ENCODE measurements around the gene ZNF441. TPM values are rescaled to one million over a fixed set of nuclear protein-coding genes. Genes with fewer than 3 reads are reported as not detected.
A peak's percentile ranks its signal among the peaks of the same experiment; 100 is the strongest.

ZNF441 gene
- polyA plus RNA-seq, 1 donor from 2014 or later = 138 TPM

- H3K79me2 ChIP-seq (replicated peaks; ENCODE audit: insufficient read depth, low read length) = peaks cover 25% of the 10 kb centered on the region
- peak overlapping the region; percentile 97 for H3K27ac ChIP-seq (ENCODE audit: low read length)
- H2AFZ ChIP-seq (ENCODE audit: low read depth, low read length) = no peak overlapping the region
- H3K36me3 ChIP-seq (ENCODE audit: insufficient read depth, low read length) = peaks cover 1% of the 10 kb centered on the region
- H3K9me2 ChIP-seq (ENCODE audit: insufficient read depth, low read length) = no peaks in the 10 kb centered on the region
- no peaks in the 10 kb centered on the region for H4K20me1 ChIP-seq (ENCODE audit: insufficient read depth)
- TF ChIP-seq POLR2AphosphoS5 (IDR thresholded peaks at IDR 0.05) = no peak
- TF ChIP-seq MXI1 (conservative IDR thresholded peaks at IDR 0.05; ENCODE audit: poor library complexity, severe bottlenecking) = no peak
- TF ChIP-seq SMC3 (conservative IDR thresholded peaks at IDR 0.05; ENCODE audit: poor library complexity) = peak; percentile 60
- peak; percentile 74 for TF ChIP-seq RAD21 (conservative IDR thresholded peaks at IDR 0.05)
- no peak for TF ChIP-seq EP300 (conservative IDR thresholded peaks at IDR 0.05; ENCODE audit: poor library complexity, severe bottlenecking)
- TF ChIP-seq CTCF (IDR thresholded peaks at IDR 0.05; ENCODE audit: poor library complexity, severe bottlenecking) = peak; percentile 80
- no peak for TF ChIP-seq TAF1 (IDR thresholded peaks at IDR 0.05; ENCODE audit: low read depth)
- no peak for TF ChIP-seq EZH2 (IDR thresholded peaks at IDR 0.05; ENCODE audit: borderline replicate concordance, insufficient read depth, low read length, poor library complexity, severe bottlenecking)
- no peaks in the 10 kb centered on the region for H3F3A ChIP-seq (ENCODE audit: insufficient read depth, low read length, poor library complexity, severe bottlenecking)
- H3K4me2 ChIP-seq (ENCODE audit: low read length) = peak overlapping the region; percentile 57
- H3K9ac ChIP-seq (ENCODE audit: low read length) = peak overlapping the region; percentile 97
- H3K27me3 ChIP-seq (ENCODE audit: insufficient read depth, low read depth, low read length) = no peaks in the 10 kb centered on the region
- peak overlapping the region; percentile 90 for H3K4me3 ChIP-seq (ENCODE audit: low read length)
- no peaks in the 10 kb centered on the region for H3K9me3 ChIP-seq (ENCODE audit: low read length)
Observed at GRCh38 chr19:11797491-11797890, 30.7 kb downstream of the ZNF441 start.

DNA sequence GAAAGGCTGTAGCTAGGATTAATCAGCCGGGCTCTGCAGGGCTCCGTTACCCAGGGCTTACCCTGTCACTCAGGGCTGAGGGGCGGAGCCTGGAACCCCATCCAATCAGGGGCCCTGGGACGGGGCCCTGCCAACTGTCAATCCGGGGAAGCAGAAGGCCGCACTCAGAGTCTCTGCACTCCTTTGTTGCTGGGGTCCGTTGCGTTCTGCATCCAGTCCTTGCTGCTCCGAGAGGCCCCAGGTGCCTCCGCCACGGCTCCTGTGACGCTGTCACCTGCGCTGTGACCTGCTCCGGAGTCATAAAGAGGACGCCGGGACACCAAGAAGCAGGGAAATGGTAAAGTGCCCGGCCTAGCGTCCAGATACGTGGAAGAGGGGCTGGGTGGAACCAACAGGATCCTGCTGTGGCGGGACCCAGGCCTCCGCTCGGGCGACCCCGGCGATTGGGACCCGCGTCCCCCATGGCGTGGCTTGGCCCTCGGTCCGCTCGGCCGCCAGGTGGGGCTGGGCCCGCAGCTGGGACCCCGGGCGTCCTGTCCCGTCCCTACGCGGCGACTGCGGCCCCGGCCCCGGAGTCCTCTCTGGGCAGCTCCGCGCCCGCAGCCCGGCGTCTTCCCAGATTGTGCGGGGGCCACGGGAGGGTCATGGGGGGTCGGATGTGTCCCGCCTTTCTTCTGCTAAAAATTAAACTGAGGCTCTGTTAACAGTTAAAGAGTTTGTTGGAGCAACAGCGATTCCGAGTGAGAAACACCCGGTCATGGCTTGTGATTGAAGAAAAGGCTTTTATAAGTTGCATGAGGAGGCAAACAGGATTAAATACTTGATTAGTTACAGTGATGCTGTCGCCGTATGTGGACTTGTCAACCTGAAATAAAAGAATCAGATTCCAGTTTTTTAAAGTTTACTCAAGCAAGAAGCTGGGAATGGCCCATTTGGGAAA, 31.9 kb downstream of the ZNF441 start, which contains the start of gene ZNF491:
Gene ZNF491 (plus strand): TSS at position 133 of the 940 bp plus-strand sequence. CDS start 7,431 bp downstream, outside the sequence.
- no peaks in the 10 kb centered on the region for H4K20me1 ChIP-seq (ENCODE audit: insufficient read depth)
- H3K9me3 ChIP-seq (ENCODE audit: low read length) = no peaks in the 10 kb centered on the region
- peak within 1 kb of the TSS; percentile 97 for H3K9ac ChIP-seq (ENCODE audit: low read length)
- H3K4me2 ChIP-seq (ENCODE audit: low read length) = peak within 1 kb of the TSS; percentile 75
- H3K27ac ChIP-seq (ENCODE audit: low read length) = peak within 1 kb of the TSS; percentile 97
- H3K4me3 ChIP-seq (ENCODE audit: low read length) = peak within 1 kb of the TSS; percentile 90
- peak within 1 kb of the TSS; percentile 95 for H2AFZ ChIP-seq (ENCODE audit: low read depth, low read length)
- H3K79me2 ChIP-seq (replicated peaks; ENCODE audit: insufficient read depth, low read length) = peaks cover 33% of the 10 kb centered on the region
- H3F3A ChIP-seq (ENCODE audit: insufficient read depth, low read length, poor library complexity, severe bottlenecking) = no peaks in the 10 kb centered on the region
- TF ChIP-seq TAF1 (IDR thresholded peaks at IDR 0.05; ENCODE audit: low read depth) = peak; percentile 98
- TF ChIP-seq POLR2AphosphoS5 (IDR thresholded peaks at IDR 0.05) = peak; percentile 96
- TF ChIP-seq SMC3 (conservative IDR thresholded peaks at IDR 0.05; ENCODE audit: poor library complexity) = peak; percentile 47
- peak; percentile 69 for TF ChIP-seq EP300 (conservative IDR thresholded peaks at IDR 0.05; ENCODE audit: poor library complexity, severe bottlenecking)
- TF ChIP-seq, protein P1, sequence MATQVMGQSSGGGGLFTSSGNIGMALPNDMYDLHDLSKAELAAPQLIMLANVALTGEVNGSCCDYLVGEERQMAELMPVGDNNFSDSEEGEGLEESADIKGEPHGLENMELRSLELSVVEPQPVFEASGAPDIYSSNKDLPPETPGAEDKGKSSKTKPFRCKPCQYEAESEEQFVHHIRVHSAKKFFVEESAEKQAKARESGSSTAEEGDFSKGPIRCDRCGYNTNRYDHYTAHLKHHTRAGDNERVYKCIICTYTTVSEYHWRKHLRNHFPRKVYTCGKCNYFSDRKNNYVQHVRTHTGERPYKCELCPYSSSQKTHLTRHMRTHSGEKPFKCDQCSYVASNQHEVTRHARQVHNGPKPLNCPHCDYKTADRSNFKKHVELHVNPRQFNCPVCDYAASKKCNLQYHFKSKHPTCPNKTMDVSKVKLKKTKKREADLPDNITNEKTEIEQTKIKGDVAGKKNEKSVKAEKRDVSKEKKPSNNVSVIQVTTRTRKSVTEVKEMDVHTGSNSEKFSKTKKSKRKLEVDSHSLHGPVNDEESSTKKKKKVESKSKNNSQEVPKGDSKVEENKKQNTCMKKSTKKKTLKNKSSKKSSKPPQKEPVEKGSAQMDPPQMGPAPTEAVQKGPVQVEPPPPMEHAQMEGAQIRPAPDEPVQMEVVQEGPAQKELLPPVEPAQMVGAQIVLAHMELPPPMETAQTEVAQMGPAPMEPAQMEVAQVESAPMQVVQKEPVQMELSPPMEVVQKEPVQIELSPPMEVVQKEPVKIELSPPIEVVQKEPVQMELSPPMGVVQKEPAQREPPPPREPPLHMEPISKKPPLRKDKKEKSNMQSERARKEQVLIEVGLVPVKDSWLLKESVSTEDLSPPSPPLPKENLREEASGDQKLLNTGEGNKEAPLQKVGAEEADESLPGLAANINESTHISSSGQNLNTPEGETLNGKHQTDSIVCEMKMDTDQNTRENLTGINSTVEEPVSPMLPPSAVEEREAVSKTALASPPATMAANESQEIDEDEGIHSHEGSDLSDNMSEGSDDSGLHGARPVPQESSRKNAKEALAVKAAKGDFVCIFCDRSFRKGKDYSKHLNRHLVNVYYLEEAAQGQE (IDR thresholded peaks at IDR 0.05; ENCODE audit: borderline replicate concordance) = peak; percentile 91
- no peak for TF ChIP-seq EZH2 (IDR thresholded peaks at IDR 0.05; ENCODE audit: borderline replicate concordance, insufficient read depth, low read length, poor library complexity, severe bottlenecking)
- peak; percentile 68 for TF ChIP-seq MXI1 (conservative IDR thresholded peaks at IDR 0.05; ENCODE audit: poor library complexity, severe bottlenecking)
- peak; percentile 34 for TF ChIP-seq RAD21 (conservative IDR thresholded peaks at IDR 0.05)
- peak; percentile 44 for TF ChIP-seq CTCF (IDR thresholded peaks at IDR 0.05; ENCODE audit: poor library complexity, severe bottlenecking)
- H3K27me3 ChIP-seq (ENCODE audit: insufficient read depth, low read depth, low read length) = no peaks in the 10 kb centered on the region
- H3K36me3 ChIP-seq (ENCODE audit: insufficient read depth, low read length) = peaks cover 4% of the 10 kb centered on the region
- H3K9me2 ChIP-seq (ENCODE audit: insufficient read depth, low read length) = no peaks in the 10 kb centered on the region
